Lower leg skin (tissue), 4 donors: Measurements from ENCODE around the gene DLGAP1. TPM values are rescaled to one million over a fixed set of nuclear protein-coding genes. Genes with fewer than 3 reads are reported as not detected.

Experiments
- DNase-seq, 2 donors: peaks; one replicate each; pipeline ENCODE4 v3.0.0-alpha.2; 2019; ENCODE audit warnings: low spot score in 2 of 2
- H3K4me3 ChIP-seq: fragments of 200-600 bp; sonication (generic); 2 replicates; pipeline ENCODE4 v1.5.1; 2017; ENCODE audit warnings: mild to moderate bottlenecking, low read depth; ENCODE audit not compliant: poor library complexity, severe bottlenecking
- POLR2A ChIP-seq, 2 donors: fragments of 450-650 bp; IDR thresholded peaks; one replicate each; pipeline ENCODE4 v1.6.1; 2016 to 2017; ENCODE audit warnings: antibody characterized with exemption in 2 of 2, mild to moderate bottlenecking in 1 of 2, moderate library complexity in 1 of 2
- whole genome bisulfite sequencing, 2 donors: methylation state at CpG; one replicate each; pipeline ENCODE4 v1.1.5; 2018; 5-methylcytosine and 5-hydroxymethylcytosine counted together
- intact Hi-C: fragments of 100-400 bp; cut with DNase I; formaldehyde crosslinking; loops from one replicate; pipeline ENCODE4 v1.15.0; 2023; ENCODE audit warnings: low total_unique reads
- total RNA-seq, 4 donors: library from RNA; depleted of rRNA; stranded (reverse); fragments of >200 nt; gene quantifications; one replicate each; pipeline ENCODE4 v1.1.0, GENCODE V29; 2016
- TF ChIP-seq, protein P1 (sequence below), 3 donors: fragments of 450-650 bp; IDR thresholded peaks; one replicate each; pipeline ENCODE4 v1.5.1; 2016; ENCODE audit warnings: antibody characterized with exemption in 3 of 3, mild to moderate bottlenecking in 3 of 3, moderate library complexity in 2 of 3

The DLGAP1 gene
- total RNA-seq, 4 donors from 2014 or later = 0.34 to 1.3 (median 0.82) TPM

DNA sequence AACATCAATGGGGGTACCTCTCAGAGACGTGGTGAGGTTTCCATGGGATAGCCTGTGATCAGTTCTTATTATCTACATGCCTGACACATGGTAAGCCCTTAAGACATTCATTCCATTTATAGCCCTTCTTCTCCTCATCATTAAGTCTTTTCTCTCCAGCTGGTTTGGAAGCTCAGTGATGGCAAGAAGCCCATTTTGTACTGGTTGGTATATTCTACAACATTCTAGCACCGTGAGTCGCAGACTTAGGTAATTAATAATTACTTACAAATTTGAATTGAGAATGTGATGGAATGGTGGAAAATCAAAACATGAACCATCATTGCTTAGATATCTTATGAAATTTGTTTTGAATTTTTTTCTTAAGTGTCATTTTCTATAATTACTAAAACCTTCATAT is 472.6 kb downstream of the DLGAP1 start:
- 67 to 76% methylated on average over 3 of the region's 3 CpGs for WGBS, 2 donors
- no peak overlapping the region for H3K4me3 ChIP-seq
- intact Hi-C loops = no loop called here
- no peak for TF ChIP-seq POLR2A (IDR thresholded peaks at IDR 0.05)
- TF ChIP-seq, protein P1, sequence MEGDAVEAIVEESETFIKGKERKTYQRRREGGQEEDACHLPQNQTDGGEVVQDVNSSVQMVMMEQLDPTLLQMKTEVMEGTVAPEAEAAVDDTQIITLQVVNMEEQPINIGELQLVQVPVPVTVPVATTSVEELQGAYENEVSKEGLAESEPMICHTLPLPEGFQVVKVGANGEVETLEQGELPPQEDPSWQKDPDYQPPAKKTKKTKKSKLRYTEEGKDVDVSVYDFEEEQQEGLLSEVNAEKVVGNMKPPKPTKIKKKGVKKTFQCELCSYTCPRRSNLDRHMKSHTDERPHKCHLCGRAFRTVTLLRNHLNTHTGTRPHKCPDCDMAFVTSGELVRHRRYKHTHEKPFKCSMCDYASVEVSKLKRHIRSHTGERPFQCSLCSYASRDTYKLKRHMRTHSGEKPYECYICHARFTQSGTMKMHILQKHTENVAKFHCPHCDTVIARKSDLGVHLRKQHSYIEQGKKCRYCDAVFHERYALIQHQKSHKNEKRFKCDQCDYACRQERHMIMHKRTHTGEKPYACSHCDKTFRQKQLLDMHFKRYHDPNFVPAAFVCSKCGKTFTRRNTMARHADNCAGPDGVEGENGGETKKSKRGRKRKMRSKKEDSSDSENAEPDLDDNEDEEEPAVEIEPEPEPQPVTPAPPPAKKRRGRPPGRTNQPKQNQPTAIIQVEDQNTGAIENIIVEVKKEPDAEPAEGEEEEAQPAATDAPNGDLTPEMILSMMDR (IDR thresholded peaks at IDR 0.05) = no peak
- no peak for DNase-seq

DNA sequence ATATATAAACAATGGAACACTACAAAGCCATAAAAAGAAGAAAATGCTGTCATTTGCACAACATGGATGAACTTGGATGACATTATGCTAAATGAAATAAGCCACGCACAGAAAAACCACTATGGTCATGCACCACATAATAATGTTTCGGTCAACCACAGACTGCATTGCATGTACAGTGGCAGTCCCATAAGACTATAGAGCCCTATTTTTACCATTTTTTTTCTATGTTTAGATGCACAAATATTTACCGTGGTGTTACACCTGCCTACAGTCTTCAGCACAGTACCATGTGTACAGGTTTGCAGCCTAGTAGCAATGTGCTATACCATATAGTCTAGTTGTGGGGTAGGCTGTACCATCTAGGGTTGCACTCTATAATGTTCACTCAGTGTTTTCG is 476.1 kb downstream of the DLGAP1 start:
- TF ChIP-seq POLR2A (IDR thresholded peaks at IDR 0.05) = no peak
- TF ChIP-seq, protein P1 (IDR thresholded peaks at IDR 0.05) = no peak
- DNase-seq = no peak
- intact Hi-C loops = no loop called here
- WGBS, 2 donors = 94 to 96% methylated on average over 4 of the region's 4 CpGs
- no peak overlapping the region for H3K4me3 ChIP-seq

DNA sequence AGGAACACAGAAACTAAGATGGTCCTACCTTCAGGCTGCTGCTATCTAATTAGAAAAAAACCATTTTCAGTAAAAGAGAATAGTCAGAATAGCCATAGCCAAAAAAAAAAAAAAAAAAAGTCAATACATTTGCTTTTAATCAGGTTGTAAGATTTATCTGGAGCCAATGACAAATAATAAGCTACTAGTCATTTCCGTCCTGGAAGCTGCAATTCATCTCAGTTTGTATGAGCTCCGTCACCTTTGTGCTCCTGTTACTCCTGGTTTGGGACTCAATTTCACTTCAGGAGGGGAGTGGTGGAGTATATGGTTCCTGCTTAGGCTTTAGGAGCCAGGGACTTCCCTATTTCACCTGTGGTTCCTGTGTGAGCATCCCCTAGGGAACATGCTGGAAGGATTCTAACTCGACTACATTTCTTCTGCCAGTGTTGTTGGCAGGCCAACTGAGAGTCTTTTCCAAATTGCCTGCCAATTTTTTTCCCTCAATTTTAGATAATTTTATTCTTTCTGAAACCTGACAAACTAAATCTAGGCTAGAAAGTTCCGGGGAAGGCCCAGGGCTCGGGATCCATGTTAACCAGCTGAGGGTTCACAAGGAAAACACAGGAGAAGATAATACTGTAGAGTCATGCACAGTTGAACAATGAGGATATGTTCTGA is 481.8 kb downstream of the DLGAP1 start:
- TF ChIP-seq, protein P1 (IDR thresholded peaks at IDR 0.05) = no peak
- no peak for TF ChIP-seq POLR2A (IDR thresholded peaks at IDR 0.05)
- intact Hi-C loops = no loop called here
- no peak overlapping the region for H3K4me3 ChIP-seq
- 34 to 41% methylated on average over 5 of the region's 5 CpGs for WGBS, 2 donors
- no peak for DNase-seq

DNA sequence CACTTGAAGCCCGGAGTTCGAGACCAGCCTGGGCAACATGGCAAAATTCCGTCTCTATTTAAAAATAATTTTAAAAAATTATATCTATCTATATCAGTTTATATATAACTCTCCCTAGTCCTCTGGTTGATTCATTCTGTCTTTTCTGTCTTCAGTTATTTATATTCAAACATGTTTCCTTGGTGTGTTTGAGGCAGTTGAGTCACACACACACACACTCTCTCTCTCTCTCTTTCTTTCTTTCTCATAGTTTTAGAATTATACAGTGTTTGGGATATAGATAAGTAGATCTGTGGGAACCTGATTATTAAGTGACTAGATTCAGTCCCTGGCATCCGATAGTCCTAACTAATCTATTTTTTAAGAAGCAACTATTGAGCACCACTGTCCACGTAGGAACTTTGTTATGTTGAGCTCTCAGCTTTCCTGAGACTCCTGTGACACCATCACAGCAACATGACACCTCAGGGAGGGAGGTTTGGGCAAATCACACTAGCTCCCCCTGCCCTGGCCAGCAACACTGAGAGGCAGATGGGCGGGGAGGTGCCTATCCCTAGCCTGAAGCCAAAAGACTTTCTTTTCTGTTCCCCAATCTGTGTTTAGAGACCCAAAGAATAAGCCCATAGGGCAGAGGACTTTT is 482.7 kb downstream of the DLGAP1 start:
- no peak overlapping the region for H3K4me3 ChIP-seq
- intact Hi-C loops = no loop called here
- DNase-seq = no peak
- TF ChIP-seq, protein P1 (IDR thresholded peaks at IDR 0.05) = no peak
- no peak for TF ChIP-seq POLR2A (IDR thresholded peaks at IDR 0.05)
- 80 to 81% methylated on average over 6 of the region's 6 CpGs for WGBS, 2 donors

DNA sequence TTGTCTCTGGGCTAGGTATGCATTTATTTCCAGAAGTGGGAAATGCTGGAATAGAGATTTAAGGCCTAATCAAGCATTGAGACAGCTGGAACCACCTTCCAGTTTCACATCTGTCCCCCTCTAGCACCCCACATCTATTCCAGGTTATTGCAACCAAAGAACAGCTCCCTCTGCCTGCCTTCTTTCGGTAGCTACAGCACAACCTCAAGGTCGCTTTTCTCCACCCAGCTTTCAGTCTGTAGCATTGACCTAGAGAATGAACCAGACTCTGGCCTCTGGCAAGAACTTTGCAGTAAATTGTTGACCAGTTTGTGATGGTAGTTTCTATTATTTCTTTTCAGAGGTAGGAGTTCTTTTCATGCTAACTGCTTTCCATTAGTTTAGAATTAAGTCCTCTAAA is 484.2 kb downstream of the DLGAP1 start:
- WGBS, 2 donors = 66 to 82% methylated on average over 2 of the region's 2 CpGs

More for the DNA sequence above, 484.2 kb downstream of the DLGAP1 start:
- no peak for TF ChIP-seq POLR2A (IDR thresholded peaks at IDR 0.05)
- TF ChIP-seq, protein P1 (IDR thresholded peaks at IDR 0.05) = no peak
- H3K4me3 ChIP-seq = no peak overlapping the region
- DNase-seq = no peak
- intact Hi-C loops = no loop called here
